Kidney glomerular epithelial cell (primary cell): ENCODE data around the gene QSOX2.

Experiments used
- DNase-seq: peaks from one replicate; lab custom pipeline; 2025; lab: John Stamatoyannopoulos, UW

The QSOX2 gene

GRCh38 chr9:136265561-136266355, 20.1 kb upstream of the QSOX2 start:
- DNase-seq = no peak

GRCh38 chr9:136264441-136265405, 19.1 kb upstream of the QSOX2 start:
- no peak for DNase-seq

DNA sequence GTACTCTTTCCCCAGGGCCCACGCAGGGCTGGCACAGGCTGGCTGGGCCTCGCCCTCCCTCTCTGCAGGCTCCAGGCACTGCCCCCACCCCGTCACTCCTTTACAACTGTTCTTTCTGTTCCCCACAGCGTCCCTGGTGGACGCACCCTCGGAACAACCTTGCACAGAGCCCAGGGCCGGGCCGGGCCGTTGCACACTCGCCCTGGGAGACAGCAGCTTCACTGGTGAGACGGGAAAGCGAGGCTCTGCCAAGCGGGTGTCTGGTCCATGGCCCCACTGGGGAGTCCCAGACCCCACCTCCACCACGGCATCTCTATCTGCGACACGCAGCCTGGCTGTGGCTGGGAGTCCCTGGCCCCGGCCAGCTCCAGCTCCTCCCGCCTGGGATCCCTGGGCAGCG, 18.4 kb upstream of the QSOX2 start:
- no peak for DNase-seq

GRCh38 chr9:136262671-136263178, 17.1 kb upstream of the QSOX2 start:
- no peak for DNase-seq

GRCh38 chr9:136261686-136262430, 16.2 kb upstream of the QSOX2 start:
- DNase-seq = no peak

GRCh38 chr9:136260936-136261472, 15.4 kb upstream of the QSOX2 start:
- DNase-seq = no peak

- DNase-seq = no peak
Measured at GRCh38 chr9:136260521-136260920, 14.9 kb upstream of the QSOX2 start.

GRCh38 chr9:136259836-136260235, 14.2 kb upstream of the QSOX2 start:
- DNase-seq = no peak

DNA sequence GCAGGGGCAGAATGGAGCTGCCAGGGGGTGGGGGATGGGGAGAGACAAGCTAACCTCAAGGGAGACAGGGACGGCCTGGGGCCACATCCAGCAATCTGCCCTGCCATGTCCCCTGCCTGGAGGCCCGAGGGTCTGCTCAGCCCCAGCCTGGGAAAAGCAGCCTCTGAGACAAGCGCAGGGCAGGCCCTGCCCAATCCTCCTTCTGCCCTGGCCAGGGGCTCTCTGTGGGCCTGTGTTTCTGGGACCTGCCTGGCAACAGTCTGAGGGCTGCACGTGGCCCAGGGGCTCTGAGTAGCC, 13.9 kb upstream of the QSOX2 start:
- DNase-seq = no peak

- DNase-seq = no peak
Measured at GRCh38 chr9:136258786-136259516, 13.3 kb upstream of the QSOX2 start.

GRCh38 chr9:136258299-136258625, 12.7 kb upstream of the QSOX2 start:
- DNase-seq = no peak

GRCh38 chr9:136257381-136258298, 12.0 kb upstream of the QSOX2 start:
- no peak for DNase-seq

DNA sequence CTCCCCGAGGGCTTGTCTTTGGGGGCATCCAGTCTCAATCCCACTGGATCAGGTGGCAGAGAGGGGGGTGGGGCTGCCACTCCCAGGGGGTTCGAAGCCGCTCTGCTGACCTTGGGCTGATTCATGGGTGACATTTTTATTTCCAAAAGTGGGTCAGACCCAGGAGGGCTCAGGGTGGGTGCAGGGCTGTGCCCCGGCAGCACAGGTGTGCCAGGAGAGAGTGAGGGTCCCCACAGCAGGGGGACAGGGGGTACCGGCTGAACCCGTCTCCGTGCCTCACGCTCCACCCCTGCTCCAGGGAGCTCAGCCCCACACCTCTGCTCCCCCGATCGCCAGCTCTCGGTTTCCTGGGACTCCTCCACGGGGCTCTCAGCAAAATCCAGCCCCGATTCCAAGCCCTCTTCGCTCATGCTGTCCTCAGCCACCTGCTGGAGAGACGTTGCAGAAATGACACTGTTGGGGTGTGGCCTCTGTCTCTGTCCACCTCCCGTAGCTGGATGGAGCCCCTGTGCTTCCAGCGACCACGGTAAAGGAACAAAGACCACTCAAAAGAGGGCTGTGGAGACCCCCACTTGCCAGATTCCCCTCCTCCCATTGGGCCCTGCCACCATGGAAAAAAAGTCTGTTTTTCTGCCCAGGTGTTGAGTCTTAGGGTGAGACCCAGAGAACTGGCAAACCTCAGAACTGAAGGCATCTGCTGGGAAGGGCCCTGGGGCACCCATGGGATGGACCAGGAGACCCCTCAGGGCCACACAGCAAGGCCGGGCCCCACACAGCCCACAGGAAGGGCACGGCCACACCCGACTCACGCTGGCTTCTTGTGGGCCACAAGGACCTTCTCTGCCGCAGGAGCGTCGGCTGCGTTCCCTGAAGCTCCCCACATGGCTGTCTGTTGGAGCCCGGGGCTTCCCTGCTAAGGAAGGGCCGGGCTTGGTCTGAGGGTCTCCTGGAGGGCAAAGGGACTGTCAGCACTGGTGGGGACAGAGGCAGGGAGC, 10.6 kb upstream of the QSOX2 start:
- no peak for DNase-seq

GRCh38 chr9:136255166-136255538, 9.5 kb upstream of the QSOX2 start:
- DNase-seq = peak; percentile 17

DNA sequence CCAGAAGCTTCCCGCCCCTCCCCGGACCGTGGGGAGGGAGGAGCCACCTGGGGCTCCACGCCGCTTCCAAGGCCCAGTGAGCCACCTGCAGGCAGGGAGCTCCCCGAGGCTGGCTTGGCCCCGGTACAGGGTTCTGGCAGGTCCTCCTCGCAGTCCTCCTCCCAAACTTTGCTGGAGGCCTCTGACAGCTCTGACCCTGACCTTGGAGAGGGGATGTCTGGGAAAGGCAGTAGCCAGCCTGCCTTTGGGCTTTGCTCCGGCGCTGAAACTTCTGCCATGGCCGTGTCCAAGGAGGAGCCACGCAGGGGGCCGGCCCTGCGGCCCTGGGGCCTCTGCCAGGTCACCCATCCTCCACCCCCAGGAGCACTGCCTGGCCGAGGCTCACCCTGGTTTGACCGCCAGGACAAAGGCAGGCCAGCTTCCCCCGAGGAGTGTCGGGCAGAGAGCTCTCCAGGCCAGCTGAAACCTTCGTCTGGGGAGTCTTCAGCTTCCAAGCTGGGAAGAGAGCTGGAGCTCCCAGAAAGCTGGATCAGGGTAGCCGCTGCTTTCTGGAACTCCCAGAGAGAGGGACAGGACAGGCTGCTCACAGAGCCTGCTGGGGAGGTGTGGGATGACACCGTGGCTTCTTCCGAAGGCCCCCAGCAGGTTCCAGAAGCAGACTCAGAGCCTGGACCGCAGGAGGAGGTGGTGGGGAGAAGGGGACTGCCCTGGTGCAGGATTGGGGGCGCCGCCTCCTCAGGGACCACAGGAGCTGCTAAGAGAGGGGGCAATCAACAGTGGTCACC, 9.0 kb upstream of the QSOX2 start:
- DNase-seq = no peak

DNA sequence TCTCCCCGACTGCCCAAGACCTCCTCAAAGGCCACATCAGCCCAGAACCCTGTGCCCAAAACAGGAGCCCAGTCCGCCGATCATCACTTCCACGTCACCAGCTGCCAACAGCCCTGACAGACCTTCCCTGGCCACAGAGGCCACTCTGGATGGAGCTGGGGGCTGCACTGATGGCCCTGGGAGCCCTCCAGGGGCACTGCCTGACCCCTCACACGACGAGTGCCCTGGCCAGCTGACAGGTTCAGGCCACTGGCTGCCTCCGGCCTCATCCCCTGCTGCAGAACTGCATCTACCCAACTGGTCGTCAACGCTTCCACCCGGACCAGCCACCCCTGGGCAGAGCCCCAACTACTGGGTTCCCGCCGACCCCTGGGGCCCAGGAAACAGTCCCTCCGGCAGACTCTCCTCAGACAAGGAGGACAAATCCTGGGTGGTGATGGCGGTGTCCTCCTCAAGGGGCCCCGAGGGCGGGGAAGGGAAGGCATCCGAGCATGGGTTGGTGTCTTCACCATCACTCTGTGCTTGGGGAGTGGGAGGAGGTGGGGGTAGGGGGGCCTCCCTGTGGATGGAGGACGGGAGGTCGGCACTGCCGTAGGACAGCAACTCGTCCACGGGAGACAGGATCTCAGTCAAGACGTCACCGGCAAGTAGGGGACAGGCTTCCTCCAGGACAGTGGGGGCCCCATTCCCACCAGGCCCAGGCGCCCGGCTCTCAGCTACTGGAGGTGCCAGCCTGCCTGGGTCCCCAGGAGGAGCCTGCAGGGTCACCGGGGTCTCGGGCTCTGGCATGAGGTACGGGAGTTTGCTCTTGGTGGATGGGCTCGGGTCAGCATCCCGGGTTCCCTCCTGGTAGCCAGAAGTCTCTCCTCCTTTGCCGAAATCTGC, 7.9 kb upstream of the QSOX2 start:
- no peak for DNase-seq

GRCh38 chr9:136252846-136253245, 7.2 kb upstream of the QSOX2 start:
- DNase-seq = no peak
